HG03460 (cell line): ENCODE data around the gene HSP90AB1.

Experiments used
- ATAC-seq: cut with Tn5 transposase; IDR thresholded peaks from one replicate; pipeline ENCODE4 v1.9.1; 2021; ENCODE audit not compliant: unreplicated experiment

Gene HSP90AB1

DNA sequence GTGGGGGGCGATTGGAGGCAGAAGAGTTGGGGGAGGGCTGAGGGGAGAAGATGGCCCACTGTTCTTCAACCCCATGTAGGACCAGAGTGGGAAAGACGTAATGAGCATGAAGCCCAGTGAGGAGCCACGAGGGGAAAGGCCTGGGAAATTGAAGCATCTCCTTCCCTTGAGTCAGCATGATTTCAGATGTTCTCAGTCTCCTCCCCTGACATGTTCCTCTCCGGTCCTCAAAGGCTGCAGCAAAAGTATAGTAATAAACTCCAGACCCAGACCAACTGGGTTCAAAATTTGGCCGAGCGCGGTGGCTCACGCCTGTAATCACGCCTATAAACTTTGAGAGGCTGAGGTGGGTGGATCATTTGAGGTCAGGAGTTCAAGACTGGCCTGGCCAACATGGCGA is 20.4 kb downstream of the HSP90AB1 start:
- no peak for ATAC-seq

DNA sequence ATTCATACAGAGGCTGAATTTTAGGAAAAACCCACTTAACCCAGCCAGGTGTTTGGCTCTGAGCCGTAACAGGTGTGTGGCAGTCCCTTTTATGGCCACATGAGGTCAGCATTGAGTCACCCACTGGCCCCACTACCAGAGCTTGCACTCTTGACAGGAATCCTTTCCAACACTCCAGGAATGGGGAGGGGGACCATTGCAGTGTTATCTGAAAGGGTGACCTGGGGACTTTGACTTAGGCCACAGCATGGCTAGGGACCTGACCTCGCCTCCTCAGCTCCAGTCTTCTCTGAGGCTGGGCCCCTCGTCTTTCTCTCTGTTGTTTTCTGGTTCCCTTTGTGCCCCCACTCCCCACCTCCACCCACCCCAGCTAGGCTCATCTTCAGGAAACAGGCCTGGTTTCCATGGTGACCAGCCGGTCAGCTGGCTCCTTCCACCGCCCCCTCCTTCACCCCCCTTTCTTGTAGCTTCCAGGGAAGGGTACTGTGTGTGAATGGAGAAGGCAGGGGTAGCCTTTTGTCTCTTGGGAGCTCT is 21.3 kb downstream of the HSP90AB1 start:
- ATAC-seq: no peak

DNA sequence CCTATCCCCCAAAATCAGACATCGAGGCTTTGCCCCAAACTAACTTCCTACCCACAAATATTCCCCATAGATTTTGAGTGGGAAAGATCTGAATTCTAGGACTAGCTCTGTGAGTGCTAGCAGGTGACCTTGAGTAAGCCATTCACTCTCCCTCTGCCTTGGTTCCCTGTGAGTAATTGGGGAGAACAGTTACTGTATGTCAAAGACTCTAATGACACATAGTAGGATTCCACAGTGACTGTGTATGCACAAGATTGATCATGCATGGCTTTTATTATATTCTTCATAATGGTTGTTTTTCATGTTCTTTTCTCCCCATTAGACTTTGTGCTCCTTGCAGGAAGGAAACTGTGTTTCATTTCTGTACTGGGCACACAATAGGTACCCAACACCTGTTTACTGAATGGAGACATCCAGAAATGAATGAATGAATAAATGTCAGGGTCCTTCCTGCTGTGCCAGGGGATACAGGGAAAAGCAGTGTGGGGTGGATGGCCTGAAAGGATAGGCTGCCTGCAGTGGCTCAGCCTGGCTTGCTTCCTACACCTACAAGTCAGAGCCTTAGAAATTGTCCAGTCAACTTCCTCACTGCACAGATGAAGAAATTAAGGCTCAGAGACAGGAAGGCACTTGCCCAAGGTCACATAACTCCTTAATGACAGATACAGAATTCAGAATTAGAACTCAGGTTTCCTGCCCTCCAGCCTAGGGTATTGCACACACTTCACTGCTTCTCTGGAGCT is 22.4 kb downstream of the HSP90AB1 start:
- ATAC-seq: no peak

DNA sequence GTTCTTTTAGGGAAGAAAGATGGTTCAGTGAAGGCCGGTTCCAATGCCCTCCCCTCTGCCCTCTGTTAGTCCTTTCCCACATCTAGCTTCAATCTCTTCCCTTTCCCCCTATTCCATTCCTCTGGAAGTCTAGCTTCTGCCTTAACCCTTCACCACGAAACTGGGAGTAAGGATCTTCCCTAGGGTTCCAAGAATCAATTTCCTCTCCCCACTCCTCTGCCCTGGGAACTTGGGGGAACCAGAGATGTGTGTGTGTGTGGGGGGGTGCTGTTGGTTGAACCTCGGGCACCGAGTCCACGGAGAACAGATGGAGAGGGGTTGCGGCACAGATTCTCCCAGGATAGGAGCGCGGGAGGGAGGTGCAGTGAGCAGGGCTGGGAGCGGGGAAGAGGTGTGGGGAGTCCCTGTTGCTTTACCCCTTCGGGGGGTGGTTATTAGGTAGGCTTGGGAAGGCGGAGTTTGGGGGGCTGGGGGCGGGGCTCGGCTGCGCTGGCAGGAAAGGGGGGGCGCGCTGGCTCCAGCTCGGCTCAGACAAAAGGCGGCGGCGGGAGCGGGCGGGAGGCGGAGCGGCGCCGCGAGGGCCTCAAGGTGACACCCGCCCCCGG is 23.1 kb downstream of the HSP90AB1 start, which contains the start of gene TMEM151B:
Gene TMEM151B, plus strand, starts transcription at position 530 of the 605 bp plus-strand sequence. CDS start 293 bp downstream, outside the sequence.
- ATAC-seq: no peak

DNA sequence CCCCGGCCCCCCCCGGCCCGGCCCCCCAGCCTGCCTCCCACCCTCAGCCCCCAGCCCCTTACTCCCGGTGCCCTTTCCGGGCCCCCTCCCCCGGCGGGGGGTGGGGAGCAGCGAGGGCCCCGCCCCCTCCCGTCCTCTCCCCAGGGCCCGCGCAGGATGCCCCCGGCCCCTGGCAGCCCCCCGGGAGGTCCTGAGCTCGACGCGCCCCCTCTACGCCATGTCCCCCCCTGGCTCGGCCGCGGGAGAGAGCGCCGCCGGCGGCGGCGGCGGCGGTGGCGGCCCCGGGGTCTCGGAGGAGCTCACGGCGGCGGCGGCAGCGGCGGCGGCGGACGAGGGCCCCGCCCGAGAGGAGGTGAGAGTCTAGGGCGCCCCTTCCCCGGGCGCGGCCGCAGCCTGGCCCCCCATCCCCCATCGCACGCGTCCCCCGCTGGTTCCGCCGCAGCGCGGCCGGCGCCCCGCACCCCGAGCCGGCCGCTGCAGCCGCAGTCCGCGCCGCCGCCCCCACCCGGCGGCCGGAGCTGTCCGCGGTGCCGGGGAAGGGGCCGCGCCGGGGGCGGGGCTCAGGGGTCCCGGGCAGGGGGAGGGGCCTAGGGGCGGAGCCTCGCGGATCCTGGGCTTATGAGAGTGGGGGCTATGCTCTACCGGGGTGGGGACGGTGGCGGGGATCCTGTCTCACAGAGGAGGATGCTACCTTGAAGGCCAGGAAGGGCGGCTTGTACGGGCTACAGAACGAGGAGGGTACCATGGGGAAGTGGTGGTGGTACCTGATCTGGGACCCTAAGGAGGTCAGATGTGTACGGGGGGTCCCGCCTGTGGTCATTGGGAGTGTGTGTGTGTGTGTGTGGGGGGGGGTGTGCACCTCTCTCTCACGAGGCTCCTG is 23.9 kb downstream of the HSP90AB1 start:
- ATAC-seq: no peak

DNA sequence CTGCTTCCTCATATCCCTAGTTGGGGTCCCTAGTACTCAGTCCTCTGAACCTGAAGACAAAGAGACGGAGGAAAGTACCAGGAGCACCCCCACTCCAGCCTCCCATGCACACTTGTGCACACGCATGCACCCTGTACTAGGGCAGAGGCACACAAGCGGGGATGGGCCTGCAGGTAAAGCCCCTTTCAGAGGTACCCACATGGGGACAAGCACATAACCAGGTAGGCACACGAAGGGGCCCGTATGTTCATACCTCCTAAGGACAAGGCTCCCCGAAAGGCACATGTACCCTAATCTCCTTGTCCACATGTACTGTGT is 24.5 kb downstream of the HSP90AB1 start:
- ATAC-seq: no peak

DNA sequence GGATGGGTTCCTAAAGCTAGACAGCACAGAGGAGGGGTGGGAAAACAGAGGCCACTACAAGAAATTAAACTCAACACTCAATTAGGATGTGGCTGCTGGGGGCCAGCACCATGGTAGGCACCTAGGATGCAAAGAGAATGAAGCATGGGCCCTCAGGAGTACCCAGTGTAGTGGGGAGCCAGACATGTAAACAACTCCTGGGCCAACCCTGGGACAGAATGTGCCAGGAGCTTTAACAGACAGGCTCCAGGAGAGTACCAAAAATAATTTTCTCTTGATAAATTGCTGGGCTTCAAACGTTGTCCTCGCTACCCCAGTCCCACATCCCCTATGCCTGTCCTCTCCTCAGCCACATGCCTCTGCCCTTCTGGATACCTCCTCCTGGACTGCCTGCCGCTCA is 25.0 kb downstream of the HSP90AB1 start:
- no peak for ATAC-seq

DNA sequence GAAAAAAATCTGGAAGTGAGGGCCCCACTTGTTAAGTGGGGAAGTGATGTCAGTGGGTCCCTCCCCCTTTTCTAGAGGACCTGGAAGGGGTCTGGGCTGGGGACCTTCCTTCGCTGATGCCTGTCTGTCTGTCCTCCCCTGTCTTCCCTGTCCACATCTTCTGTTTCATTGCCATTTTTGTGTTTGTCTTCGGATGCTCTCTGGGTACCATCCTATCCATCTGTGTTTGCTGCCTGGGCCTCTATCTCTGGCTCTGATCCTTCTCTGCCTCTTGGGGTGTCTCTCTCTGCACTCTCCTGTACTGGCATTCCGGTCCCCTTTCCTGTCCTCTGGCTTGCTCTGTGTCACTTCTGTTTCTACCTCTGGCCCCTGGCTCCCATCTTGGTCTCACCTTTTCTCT is 25.6 kb downstream of the HSP90AB1 start:
- no peak for ATAC-seq

DNA sequence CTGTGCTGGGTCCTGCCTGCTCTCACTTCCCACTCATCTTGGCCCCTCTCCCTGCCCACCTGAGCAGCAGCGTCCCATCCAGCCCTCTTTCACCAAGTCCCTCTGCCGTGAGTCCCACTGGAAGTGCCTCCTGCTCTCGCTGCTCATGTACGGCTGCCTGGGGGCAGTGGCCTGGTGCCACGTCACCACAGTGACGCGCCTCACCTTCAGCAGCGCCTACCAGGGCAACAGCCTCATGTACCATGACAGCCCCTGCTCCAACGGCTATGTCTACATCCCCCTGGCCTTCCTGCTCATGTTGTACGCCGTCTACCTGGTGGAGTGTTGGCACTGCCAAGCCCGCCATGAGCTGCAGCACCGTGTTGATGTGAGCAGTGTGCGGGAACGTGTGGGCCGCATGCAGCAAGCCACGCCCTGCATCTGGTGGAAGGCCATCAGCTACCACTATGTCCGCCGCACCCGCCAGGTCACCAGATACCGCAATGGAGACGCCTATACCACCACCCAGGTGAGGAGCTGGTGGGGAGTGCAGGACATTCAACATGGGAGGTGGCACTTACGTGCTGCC is 26.2 kb downstream of the HSP90AB1 start:
- no peak for ATAC-seq

DNA sequence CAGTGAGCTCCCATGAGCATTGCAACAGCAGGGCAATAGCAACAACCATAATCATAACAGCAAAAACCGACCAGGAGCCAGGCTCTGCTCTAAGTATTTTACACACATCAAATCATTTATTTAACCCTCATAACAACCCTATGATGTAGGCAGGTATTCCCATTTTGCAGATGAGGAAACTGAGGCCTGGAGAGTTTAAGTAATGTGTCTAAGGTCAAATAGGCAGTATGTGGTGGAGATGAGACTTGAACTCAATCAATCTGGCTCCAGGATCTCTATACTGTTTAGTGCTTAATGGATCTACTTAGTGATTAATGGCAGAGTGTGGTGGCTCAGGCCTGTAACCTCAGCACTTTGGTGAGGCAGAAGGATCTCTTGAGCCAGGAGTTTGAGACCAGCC is 26.7 kb downstream of the HSP90AB1 start:
- ATAC-seq: no peak

DNA sequence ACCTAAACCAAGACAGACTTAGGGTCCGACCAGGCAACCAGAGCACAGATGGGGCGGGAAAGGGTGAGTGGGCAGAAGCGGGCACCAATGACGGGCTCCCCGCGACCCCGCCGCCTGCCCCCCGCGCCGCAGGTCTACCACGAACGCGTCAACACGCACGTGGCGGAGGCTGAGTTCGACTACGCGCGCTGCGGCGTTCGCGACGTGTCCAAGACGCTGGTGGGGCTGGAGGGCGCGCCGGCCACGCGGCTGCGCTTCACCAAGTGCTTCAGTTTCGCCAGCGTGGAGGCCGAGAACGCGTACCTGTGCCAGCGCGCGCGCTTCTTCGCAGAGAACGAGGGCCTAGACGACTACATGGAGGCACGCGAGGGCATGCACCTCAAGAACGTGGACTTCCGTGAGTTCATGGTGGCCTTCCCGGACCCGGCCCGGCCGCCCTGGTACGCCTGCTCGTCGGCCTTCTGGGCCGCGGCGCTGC is 28.4 kb downstream of the HSP90AB1 start:
- no peak for ATAC-seq

DNA sequence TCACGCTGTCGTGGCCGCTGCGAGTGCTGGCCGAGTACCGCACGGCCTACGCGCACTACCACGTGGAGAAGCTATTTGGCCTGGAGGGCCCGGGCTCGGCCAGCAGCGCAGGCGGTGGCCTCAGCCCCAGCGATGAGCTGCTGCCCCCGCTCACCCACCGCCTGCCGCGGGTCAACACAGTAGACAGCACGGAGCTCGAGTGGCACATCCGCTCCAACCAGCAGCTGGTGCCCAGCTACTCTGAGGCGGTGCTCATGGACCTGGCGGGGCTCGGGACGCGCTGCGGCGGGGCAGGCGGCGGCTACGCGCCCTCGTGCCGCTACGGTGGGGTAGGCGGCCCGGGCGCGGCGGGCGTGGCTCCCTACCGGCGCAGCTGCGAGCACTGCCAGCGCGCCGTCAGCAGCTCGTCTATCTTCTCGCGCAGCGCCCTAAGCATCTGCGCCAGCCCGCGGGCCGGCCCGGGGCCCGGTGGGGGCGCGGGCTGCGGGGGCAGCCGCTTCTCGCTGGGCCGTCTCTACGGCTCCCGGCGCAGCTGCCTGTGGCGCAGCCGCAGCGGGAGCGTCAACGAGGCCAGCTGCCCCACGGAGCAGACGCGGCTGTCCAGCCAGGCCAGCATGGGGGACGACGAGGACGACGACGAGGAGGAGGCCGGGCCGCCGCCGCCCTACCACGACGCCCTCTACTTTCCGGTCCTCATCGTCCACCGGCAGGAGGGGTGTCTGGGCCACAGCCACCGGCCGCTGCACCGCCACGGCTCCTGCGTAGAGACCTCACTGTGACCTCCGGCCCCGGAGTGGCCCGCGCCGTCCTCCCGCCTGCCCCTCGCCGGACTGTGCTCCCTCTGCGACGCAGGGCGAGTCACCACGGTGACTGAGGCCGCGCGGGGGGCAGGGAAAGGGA is 29.1 kb downstream of the HSP90AB1 start:
- no peak for ATAC-seq

DNA sequence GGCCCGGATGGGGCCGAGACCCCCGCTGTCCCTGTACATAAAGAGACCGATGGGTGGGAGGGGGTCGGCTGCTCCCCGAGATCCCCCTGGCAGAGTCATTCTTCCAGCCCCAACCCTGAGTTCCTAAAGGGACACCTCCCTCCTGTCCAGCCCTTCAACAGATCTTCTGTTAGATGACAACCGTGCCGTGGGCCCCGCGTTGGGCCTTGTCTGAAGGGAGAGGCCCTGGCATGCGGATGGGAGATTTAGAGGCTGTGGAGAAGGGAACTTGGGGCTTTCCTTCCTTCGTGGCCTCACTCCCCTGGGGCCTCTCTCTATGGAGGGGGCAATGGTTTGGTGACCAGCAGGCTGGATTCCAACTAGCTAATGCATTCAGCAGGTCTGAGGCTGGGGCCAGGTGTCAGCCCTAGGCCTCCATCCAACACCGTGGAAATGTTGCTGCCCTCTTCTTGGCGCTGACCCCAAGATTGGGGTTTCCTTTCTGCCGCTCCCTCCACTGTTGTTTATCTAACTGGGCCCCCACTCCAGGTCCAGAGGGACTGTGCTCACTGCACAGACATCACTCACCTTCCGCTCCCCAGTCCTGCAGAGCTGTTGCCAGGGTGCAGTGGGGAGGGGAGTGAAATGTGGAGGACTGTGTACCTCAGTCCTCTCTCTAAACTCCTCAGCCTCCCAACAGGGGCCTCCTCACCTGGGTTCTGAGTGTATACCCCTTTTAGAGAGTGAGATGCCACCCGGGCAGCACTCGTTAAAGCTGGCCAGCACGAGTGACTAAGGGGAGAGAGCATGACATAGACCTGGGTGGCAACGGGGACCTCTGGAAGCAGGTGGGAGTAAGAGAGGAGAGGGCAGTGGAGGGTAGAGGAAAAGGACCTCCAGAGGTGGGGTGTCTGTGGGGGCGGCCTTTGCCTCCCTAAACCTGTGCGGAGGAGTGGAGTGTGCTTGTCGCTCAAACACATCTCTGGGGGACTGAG is 30.1 kb downstream of the HSP90AB1 start:
- no peak for ATAC-seq

DNA sequence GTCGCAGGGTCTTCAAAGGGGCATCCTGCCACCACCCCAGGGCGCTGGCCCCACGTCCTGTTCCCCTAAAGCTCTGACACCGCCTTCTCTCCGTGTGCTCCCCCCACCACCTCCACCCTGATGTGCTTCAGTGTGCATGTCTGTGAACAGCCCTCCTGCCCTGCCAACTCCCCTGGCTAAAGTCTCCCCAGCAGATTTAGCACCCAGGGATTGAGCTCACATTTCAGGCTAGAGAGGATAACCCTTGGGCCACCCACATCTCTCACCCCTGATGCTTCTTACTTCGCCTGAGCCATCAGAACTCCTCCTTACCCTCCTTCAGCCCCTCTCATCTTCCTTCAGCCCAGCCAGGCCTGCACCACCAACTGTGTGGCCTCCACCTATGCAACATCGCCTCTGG is 30.9 kb downstream of the HSP90AB1 start:
- no peak for ATAC-seq

DNA sequence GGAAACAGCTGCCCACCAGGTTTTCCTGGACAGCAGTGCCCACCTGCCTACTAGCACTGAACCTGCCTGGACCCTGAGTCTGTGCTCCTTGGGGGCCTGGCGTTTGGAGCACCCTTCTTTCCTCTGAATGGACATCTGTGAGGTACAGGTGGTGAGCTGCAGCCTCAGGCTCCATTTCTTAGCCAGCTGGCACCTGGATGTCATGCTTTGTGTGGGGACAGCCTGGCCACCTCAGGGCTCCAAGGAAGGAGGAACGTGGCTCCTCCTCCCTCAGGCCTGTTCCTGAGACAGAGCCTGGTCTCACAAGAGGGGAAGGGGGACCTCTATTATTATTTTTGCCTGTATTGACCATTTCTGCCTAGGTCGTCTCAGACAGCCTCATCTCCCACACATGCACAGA is 31.4 kb downstream of the HSP90AB1 start:
- no peak for ATAC-seq

DNA sequence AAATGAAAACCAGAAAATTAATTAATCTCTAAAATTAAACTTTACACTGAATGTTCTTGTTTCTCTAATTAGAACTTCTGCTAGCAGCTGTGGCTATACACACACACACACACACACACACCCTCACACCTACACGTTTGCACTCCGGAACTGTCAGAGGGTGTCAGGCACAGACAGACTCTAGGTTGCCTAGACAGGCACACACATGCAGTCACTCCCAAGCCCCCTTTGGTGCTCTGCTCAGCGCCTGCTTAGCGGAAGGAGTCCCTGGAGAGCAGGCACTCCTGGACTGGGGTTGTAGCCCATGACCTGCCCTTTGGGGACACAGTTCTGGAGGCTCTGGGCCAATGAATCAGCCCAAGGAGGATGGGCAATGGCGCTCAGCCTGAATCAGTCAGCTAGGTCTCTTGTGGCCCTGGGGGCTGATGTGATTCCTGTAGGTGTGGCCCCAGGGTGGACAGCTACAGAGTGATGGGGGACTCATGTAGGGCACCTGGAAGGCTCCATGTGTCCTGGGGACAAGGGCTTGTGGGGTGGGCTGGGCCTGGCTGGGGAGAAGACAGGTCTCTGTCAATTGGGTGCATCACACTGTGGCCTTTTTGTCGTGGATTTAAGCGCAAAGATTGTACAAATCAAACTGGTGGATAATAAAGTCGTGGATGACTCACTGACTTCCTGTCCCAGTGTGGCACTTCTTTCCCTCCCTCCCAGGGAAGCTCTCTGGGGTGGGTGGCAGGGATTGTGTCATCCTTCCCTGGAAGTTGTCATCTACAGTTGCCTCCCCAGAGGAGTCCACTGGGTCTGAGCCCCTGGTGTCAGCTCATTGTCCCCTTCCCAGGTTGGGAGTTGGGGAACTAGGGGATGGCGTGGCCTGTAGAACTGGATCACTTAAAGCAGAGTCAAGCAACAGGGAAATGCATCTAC is 32.1 kb downstream of the HSP90AB1 start:
- ATAC-seq: no peak

DNA sequence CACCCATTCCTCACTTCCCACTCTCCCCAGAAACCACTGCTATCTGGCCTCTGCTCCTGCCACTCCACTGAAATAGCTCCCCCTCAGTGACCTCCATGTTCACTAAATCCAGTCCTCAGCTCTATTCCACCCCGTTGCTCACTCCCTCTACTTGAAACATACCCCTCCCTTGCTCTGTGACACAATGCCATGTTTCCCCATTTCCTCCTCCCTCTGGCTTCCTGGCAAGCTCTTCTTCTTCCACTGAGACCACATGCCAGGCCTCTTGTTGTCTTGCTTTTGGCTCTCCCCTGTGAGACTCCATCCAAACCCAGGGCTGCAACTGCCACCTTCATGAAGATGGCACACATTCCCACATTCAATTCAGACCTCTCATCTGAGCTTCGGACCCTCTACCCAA is 37.2 kb downstream of the HSP90AB1 start:
- no peak for ATAC-seq

DNA sequence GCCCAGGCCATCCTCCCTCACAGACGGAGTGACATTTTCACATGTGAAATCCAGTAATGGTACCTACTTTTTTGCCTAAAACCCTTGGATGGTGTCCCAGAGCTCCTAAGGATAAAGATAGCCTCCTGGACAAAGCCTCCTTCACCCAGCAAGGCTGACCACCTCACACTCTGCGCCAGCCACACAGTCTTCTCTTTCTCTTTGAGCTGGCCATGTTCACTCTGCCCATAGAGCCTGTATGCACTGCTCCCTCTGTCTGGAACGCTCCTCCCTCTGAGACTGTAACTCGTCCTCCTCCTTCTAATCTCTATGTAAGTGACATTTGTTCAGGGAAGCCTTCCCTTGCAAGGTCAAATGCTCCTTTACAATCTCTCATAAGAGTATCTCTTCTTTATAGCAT is 38.0 kb downstream of the HSP90AB1 start:
- ATAC-seq: no peak
